ENCODE data around the gene DDRGK1. TPM values are rescaled to one million over a fixed set of nuclear protein-coding genes. Genes with fewer than 3 reads are reported as not detected.

Gene DDRGK1
- total RNA-seq, 1 experiment from 2014 or later, result 97.7 TPM

- Histone ChIP-seq H3K27ac (ENCODE audit: low read length) (no peak overlapping the region), H3K9ac (ENCODE audit: low read length) (no peak overlapping the region), H3K36me3 (ENCODE audit: low read depth, low read length) (no peaks in the 10 kb centered on the region), H3K27me3 (ENCODE audit: low read length) (no peaks in the 10 kb centered on the region), H3K4me2 (ENCODE audit: low read length) (no peak overlapping the region), H4K20me1 (ENCODE audit: low read length) (peaks cover 7% of the 10 kb centered on the region), H3K4me1 (ENCODE audit: insufficient read depth, low read length) (no peaks in the 10 kb centered on the region; the same call in 1 of the 2 replicates), H3K9me2 (replicated peaks; ENCODE audit: low read length) (no peaks in the 10 kb centered on the region), H2AFZ (ENCODE audit: low read length) (no peak overlapping the region), H3K4me3 (ENCODE audit: low read length) (no peak overlapping the region), H3K79me2 (ENCODE audit: low read length) (peaks cover 17% of the 10 kb centered on the region), H3F3A (ENCODE audit: low read length, unreplicated experiment) (no peaks in the 10 kb centered on the region), H3K9me3 (ENCODE audit: low read length) (no peaks in the 10 kb centered on the region)
- BruUV-seq (replicated peaks), result no TSS peak
- POLR2A ChIA-PET (ENCODE audit: unreplicated experiment), result no interaction called here
- intact Hi-C loops (cut with micrococcal nuclease), result no loop called here
- ATAC-seq (no peak), DNase-seq (no peak)
- TF ChIP-seq EZH2 (IDR thresholded peaks at IDR 0.05; ENCODE audit: low read length, unreplicated experiment), result no peak
- no peak for TF ChIP-seq CTCF (conservative IDR thresholded peaks at IDR 0.05; ENCODE audit: low read depth, low read length)
- no peak for TF ChIP-seq EZH2phosphoT487 (IDR thresholded peaks at IDR 0.05; ENCODE audit: borderline replicate concordance, low read length)
- CTCF ChIA-PET, result no interaction called here
These were observed 41.1 kb downstream of the DDRGK1 start for GRCh38 chr20:3163099-3164042.

- H3K9me2 ChIP-seq (replicated peaks; ENCODE audit: low read length), result no peaks in the 10 kb centered on the region
- H3K4me2 ChIP-seq (ENCODE audit: low read length), result no peak overlapping the region
- no peak overlapping the region for H2AFZ ChIP-seq (ENCODE audit: low read length)
- no peak overlapping the region for H3K9ac ChIP-seq (ENCODE audit: low read length)
- peaks cover 18% of the 10 kb centered on the region for H4K20me1 ChIP-seq (ENCODE audit: low read length)
- DNase-seq (no peak), ATAC-seq (no peak)
- TF ChIP-seq EZH2 (IDR thresholded peaks at IDR 0.05; ENCODE audit: low read length, unreplicated experiment), result no peak
- TF ChIP-seq EZH2phosphoT487 (IDR thresholded peaks at IDR 0.05; ENCODE audit: borderline replicate concordance, low read length), result no peak
- TF ChIP-seq CTCF (conservative IDR thresholded peaks at IDR 0.05; ENCODE audit: low read depth, low read length), result no peak
- BruUV-seq (replicated peaks), result no TSS peak
- no peaks in the 10 kb centered on the region for H3F3A ChIP-seq (ENCODE audit: low read length, unreplicated experiment)
- no peak overlapping the region for H3K4me3 ChIP-seq (ENCODE audit: low read length)
- H3K79me2 ChIP-seq (ENCODE audit: low read length), result peaks cover 29% of the 10 kb centered on the region
- CTCF ChIA-PET, result no interaction called here
- intact Hi-C loops (cut with micrococcal nuclease), result no loop called here
- H3K9me3 ChIP-seq (ENCODE audit: low read length), result no peaks in the 10 kb centered on the region
- no peak overlapping the region for H3K27ac ChIP-seq (ENCODE audit: low read length)
- peaks cover 9% of the 10 kb centered on the region for H3K4me1 ChIP-seq (ENCODE audit: insufficient read depth, low read length)
- POLR2A ChIA-PET (ENCODE audit: unreplicated experiment), result interaction anchor here (0.6 kb wide), 1 partner anchor 77 kb away, joined by 4 read pairs; no protein-coding TSS in a partner anchor
- H3K27me3 ChIP-seq (ENCODE audit: low read length), result no peaks in the 10 kb centered on the region
- H3K36me3 ChIP-seq (ENCODE audit: low read depth, low read length), result no peaks in the 10 kb centered on the region
These were observed 42.3 kb downstream of the DDRGK1 start for GRCh38 chr20:3162080-3162611.
